ENCODE data around the gene SLC25A45. TPM values are rescaled to one million over a fixed set of nuclear protein-coding genes. Genes with fewer than 3 reads are reported as not detected.

The SLC25A45 gene
- total and polyA plus RNA-seq, 2 of the 4 experiments (the other 2 are of a cell fraction) = 0.72 to 1.2 TPM

DNA sequence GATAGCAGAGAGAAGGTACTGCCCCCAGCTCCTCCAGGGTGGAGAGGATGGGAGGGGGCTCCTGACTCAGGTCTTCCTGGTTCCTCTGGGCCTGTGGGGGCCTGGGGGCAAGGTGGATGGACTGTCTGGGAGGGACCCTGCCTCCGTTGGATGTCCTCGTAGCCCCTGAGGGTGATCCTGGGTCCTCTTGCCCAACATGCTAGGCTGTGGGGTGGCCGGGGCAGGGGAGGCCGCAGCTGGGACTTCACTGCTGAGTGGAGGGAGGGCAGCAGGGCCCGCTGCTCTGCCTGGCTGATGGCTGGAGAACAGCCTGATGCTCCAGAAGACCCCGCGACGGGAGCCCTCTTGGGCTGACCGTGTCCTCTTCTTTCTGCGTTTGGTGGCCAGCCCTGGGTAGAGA, 17.4 kb upstream of the SLC25A45 start:
- TF ChIP-seq MAZ (IDR thresholded peaks at IDR 0.05; ENCODE audit: borderline replicate concordance, low read depth, low read length) (no peak), MXI1 (IDR thresholded peaks at IDR 0.05; ENCODE audit: borderline replicate concordance, low read depth, low read length) (no peak), CEBPB (IDR thresholded peaks at IDR 0.05; ENCODE audit: low read depth, low read length) (no peak), RCOR1 (IDR thresholded peaks at IDR 0.05; ENCODE audit: insufficient replicate concordance, low read length) (no peak), FOS (IDR thresholded peaks at IDR 0.05; ENCODE audit: low read depth, low read length) (no peak), POLR2A (IDR thresholded peaks at IDR 0.05; ENCODE audit: low read depth, low read length) (no peak), CHD1 (IDR thresholded peaks at IDR 0.05; ENCODE audit: low read depth, low read length) (no peak), SMC3 (IDR thresholded peaks at IDR 0.05; ENCODE audit: low read depth, low read length) (no peak), NFE2L2 (IDR thresholded peaks at IDR 0.05; ENCODE audit: low read depth, low read length) (no peak), RFX5 (IDR thresholded peaks at IDR 0.05; ENCODE audit: low read depth, low read length) (no peak), MAFK (IDR thresholded peaks at IDR 0.05; ENCODE audit: low read depth, low read length) (no peak), RAD21 (IDR thresholded peaks at IDR 0.05; ENCODE audit: low read length) (no peak), BHLHE40 (IDR thresholded peaks at IDR 0.05; ENCODE audit: low read depth, low read length) (no peak)
- TF ChIP-seq, protein P1, sequence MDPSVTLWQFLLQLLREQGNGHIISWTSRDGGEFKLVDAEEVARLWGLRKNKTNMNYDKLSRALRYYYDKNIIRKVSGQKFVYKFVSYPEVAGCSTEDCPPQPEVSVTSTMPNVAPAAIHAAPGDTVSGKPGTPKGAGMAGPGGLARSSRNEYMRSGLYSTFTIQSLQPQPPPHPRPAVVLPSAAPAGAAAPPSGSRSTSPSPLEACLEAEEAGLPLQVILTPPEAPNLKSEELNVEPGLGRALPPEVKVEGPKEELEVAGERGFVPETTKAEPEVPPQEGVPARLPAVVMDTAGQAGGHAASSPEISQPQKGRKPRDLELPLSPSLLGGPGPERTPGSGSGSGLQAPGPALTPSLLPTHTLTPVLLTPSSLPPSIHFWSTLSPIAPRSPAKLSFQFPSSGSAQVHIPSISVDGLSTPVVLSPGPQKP (IDR thresholded peaks at IDR 0.05; ENCODE audit: borderline replicate concordance, low read depth, low read length) = no peak
- TF ChIP-seq, protein P2, sequence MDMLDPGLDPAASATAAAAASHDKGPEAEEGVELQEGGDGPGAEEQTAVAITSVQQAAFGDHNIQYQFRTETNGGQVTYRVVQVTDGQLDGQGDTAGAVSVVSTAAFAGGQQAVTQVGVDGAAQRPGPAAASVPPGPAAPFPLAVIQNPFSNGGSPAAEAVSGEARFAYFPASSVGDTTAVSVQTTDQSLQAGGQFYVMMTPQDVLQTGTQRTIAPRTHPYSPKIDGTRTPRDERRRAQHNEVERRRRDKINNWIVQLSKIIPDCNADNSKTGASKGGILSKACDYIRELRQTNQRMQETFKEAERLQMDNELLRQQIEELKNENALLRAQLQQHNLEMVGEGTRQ (IDR thresholded peaks at IDR 0.05; ENCODE audit: low read depth, low read length) = no peak
- TF ChIP-seq, protein P3, sequence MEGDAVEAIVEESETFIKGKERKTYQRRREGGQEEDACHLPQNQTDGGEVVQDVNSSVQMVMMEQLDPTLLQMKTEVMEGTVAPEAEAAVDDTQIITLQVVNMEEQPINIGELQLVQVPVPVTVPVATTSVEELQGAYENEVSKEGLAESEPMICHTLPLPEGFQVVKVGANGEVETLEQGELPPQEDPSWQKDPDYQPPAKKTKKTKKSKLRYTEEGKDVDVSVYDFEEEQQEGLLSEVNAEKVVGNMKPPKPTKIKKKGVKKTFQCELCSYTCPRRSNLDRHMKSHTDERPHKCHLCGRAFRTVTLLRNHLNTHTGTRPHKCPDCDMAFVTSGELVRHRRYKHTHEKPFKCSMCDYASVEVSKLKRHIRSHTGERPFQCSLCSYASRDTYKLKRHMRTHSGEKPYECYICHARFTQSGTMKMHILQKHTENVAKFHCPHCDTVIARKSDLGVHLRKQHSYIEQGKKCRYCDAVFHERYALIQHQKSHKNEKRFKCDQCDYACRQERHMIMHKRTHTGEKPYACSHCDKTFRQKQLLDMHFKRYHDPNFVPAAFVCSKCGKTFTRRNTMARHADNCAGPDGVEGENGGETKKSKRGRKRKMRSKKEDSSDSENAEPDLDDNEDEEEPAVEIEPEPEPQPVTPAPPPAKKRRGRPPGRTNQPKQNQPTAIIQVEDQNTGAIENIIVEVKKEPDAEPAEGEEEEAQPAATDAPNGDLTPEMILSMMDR (conservative IDR thresholded peaks at IDR 0.05; ENCODE audit: low read depth, low read length) = no peak
- CTCF ChIA-PET = no interaction called here
- H3K56ac ChIP-seq (ENCODE audit: extremely low read depth, insufficient read depth, low read length) = no peak overlapping the region
- H3K4me2 ChIP-seq (ENCODE audit: low read depth, low read length) = no peak overlapping the region
- peaks cover 58% of the 10 kb centered on the region for H3K36me3 ChIP-seq (ENCODE audit: control insufficient read depth, insufficient read depth, low read length)
- H3K9me3 ChIP-seq (ENCODE audit: control insufficient read depth, insufficient read depth, low read length) = no peaks in the 10 kb centered on the region
- in situ Hi-C loops (cut with MboI; ENCODE audit: low sequenced_read_pairs) (no loop called here), intact Hi-C loops (cut with micrococcal nuclease) (no loop called here), dilution Hi-C loops (cut with HindIII; ENCODE audit: low sequenced_read_pairs, unreplicated experiment) (no loop called here)
- POLR2A ChIA-PET (ENCODE audit: unreplicated experiment) = no interaction called here
- no peak overlapping the region for H2BK20ac ChIP-seq (ENCODE audit: low read depth, low read length)
- no peak overlapping the region for H3K18ac ChIP-seq (ENCODE audit: low read depth, low read length)
- H2AFZ ChIP-seq (replicated peaks; ENCODE audit: low read length, poor library complexity) = no peak overlapping the region
- H3K9me1 ChIP-seq (ENCODE audit: insufficient read depth, low read length) = peaks cover under 1% of the 10 kb centered on the region
- no peaks in the 10 kb centered on the region for H3K4me1 ChIP-seq (ENCODE audit: control insufficient read depth, insufficient read depth, low read length)
- H3K14ac ChIP-seq (replicated peaks; ENCODE audit: low read depth, low read length) = no peak overlapping the region
- no peak overlapping the region for H4K8ac ChIP-seq (ENCODE audit: low read depth in 2 of 2, low read length in 2 of 2)
- no peak overlapping the region for H2AK5ac ChIP-seq (ENCODE audit: low read depth, low read length)
- H3K27ac ChIP-seq (ENCODE audit: insufficient read depth, low read length) = no peak overlapping the region
- H4K5ac ChIP-seq (ENCODE audit: low read depth, low read length) = no peak overlapping the region
- no peak overlapping the region for H3K23ac ChIP-seq (ENCODE audit: low read depth, low read length)
- no peak overlapping the region for H2BK5ac ChIP-seq (ENCODE audit: low read depth, low read length, poor library complexity, severe bottlenecking)
- ATAC-seq (ENCODE audit: low read depth) (no peak), DNase-seq (no peak)
- H3K79me1 ChIP-seq (ENCODE audit: low read depth in 1 of 2, low read length in 2 of 2) = peaks cover 5 to 41% of the 10 kb centered on the region in 2 experiments
- no TSS peak for BruUV-seq (replicated peaks)
- no peak overlapping the region for H3K9ac ChIP-seq (ENCODE audit: low read depth, low read length)
- no peak overlapping the region for H3K4ac ChIP-seq (ENCODE audit: low read depth, low read length)
- H3K27me3 ChIP-seq (ENCODE audit: control insufficient read depth, insufficient read depth, low read length) = no peaks in the 10 kb centered on the region
- peaks cover 7% of the 10 kb centered on the region for H4K20me1 ChIP-seq (ENCODE audit: insufficient read depth, low read length)
- H2BK120ac ChIP-seq (ENCODE audit: low read depth, low read length) = no peak overlapping the region
- no peak overlapping the region for H2AK9ac ChIP-seq (replicated peaks; ENCODE audit: low read depth, low read length, poor library complexity)
- H4K91ac ChIP-seq (ENCODE audit: insufficient read depth, low read depth, low read length) = no peak overlapping the region
- no peak overlapping the region for H2BK15ac ChIP-seq (ENCODE audit: low read depth, low read length)
- 89% methylated on average over 5 of the region's 10 CpGs; no CpG with 5 or more reads in 1 of the 2 experiments for WGBS, 2 experiments (ENCODE audit: extremely low coverage in 2 of 2, insufficient read length in 1 of 2)
- H3K4me3 ChIP-seq (ENCODE audit: insufficient read depth, low read depth, low read length) = no peak overlapping the region
